K562 (cell line): ENCODE data around the gene HSF5. TPM values are rescaled to one million over a fixed set of nuclear protein-coding genes. Genes with fewer than 3 reads are reported as not detected.

Experiments
- ATAC-seq: fragments of 200-7000 bp; cut with Tn5 transposase; 3 replicates; pipeline ENCODE4 v1.9.1; 2020; ENCODE audit warnings: moderate library complexity
- BruUV-seq: library from RNA; stranded (reverse); fragments of 400-500 nt; replicated peaks from 2 replicates; lab custom pipeline; 2021; lab: Mats Ljungman, UMichigan
- CTCF ChIA-PET: fragments of 300-600 bp; formaldehyde crosslinking; extraction: SDS; loops from one replicate; lab custom pipeline; 2021; ENCODE audit warnings: low intra/inter-chr PET ratio; lab: Yijun Ruan, JAX
- POLR2A ChIA-PET: fragments of 300-600, 350-650 bp; sonication (Branson Sonifier 250); formaldehyde crosslinking; extraction: SDS; loops from one replicate; lab custom pipeline; 2021; ENCODE audit warnings: antibody characterized with exemption, inconsistent platforms; lab: Yijun Ruan, JAX
- DNase-seq, 4 experiments: peaks; one replicate each; pipeline versions ENCODE4 v3.0.0 to v3.0.0-alpha.2; 2011 to 2018; ENCODE audit warnings: low spot score in 3 of 4, mixed read lengths in 3 of 4; ENCODE audit errors: extremely low read depth in 1 of 4
- FAIRE-seq: peaks from 2 replicates; lab custom pipeline; 2011; peaks lifted over from hg19 to GRCh38; lab: Jason Lieb, UNC
- H2AFZ ChIP-seq: 2 replicates; pipeline ENCODE4 v1.6.0; 2011; ENCODE audit warnings: low read depth, low read length, control low read depth, inconsistent platforms
- H3K27ac ChIP-seq: fragments of 200-600 bp; 3 replicates; pipeline ENCODE4 v1.8.0; 2011; ENCODE audit warnings: low read depth, mild to moderate bottlenecking, control low read depth, inconsistent platforms, low read length, moderate library complexity, mixed read lengths; ENCODE audit errors: extremely low read depth
- H3K27me3 ChIP-seq, 2 experiments: fragments of 300-600 bp in 1 of 2; 2 replicates in 1 of 2; 3 replicates in 1 of 2; pipeline versions ENCODE4 v1.6.0 to v1.8.0; 2011; ENCODE audit warnings: inconsistent platforms in 2 of 2, low read length in 2 of 2, mild to moderate bottlenecking in 1 of 2, mixed read lengths in 1 of 2, moderate library complexity in 1 of 2; ENCODE audit not compliant: control insufficient read depth in 2 of 2, insufficient read depth in 2 of 2
- H3K36me3 ChIP-seq: fragments of 300-600 bp; 3 replicates; pipeline ENCODE4 v1.8.0; 2011; ENCODE audit warnings: mild to moderate bottlenecking, low read length, inconsistent platforms; ENCODE audit not compliant: control insufficient read depth, insufficient read depth
- H3K4me1 ChIP-seq, 2 experiments: fragments of 200-600 bp in 1 of 2; replicated peaks in 1 of 2; 2 replicates in 1 of 2; 3 replicates in 1 of 2; pipeline versions ENCODE4 v1.5.1 to v1.8.0; 2011; ENCODE audit warnings: inconsistent platforms in 2 of 2, low read length in 2 of 2, mild to moderate bottlenecking in 1 of 2, mixed read lengths in 1 of 2, moderate library complexity in 1 of 2; ENCODE audit not compliant: control insufficient read depth in 2 of 2, insufficient read depth in 2 of 2
- H3K4me2 ChIP-seq: 2 replicates; pipeline ENCODE4 v1.6.1; 2011; ENCODE audit warnings: low read length, control low read depth, inconsistent platforms, mixed read lengths; ENCODE audit not compliant: insufficient read depth
- H3K4me3 ChIP-seq: fragments of 200-600 bp; sonication (generic), shearing (Covaris generic); 2 replicates; pipeline ENCODE4 v1.5.1; 2016; ENCODE audit warnings: control low read depth, inconsistent platforms
- H3K79me2 ChIP-seq: fragments of 200-600 bp; 3 replicates; pipeline ENCODE4 v1.8.0; 2011; ENCODE audit warnings: low read length, inconsistent platforms; ENCODE audit not compliant: control insufficient read depth, insufficient read depth
- H3K9ac ChIP-seq, 2 experiments: 2 replicates each; pipeline versions ENCODE4 v1.6.0 to v1.6.1; 2011; ENCODE audit warnings: low read depth in 2 of 2, low read length in 2 of 2, control low read depth in 1 of 2, inconsistent platforms in 1 of 2, mild to moderate bottlenecking in 1 of 2, mixed read lengths in 1 of 2; ENCODE audit not compliant: insufficient read depth in 1 of 2
- H3K9me1 ChIP-seq: one replicate; pipeline ENCODE4 v1.6.0; 2011; ENCODE audit warnings: inconsistent platforms, mild to moderate bottlenecking, low read length, moderate library complexity; ENCODE audit not compliant: control insufficient read depth, insufficient read depth
- H3K9me3 ChIP-seq: replicated peaks from 2 replicates; pipeline ENCODE4 v1.5.1; 2011; ENCODE audit warnings: low read depth, low read length, inconsistent platforms; ENCODE audit not compliant: control insufficient read depth, insufficient read depth
- H4K20me1 ChIP-seq: replicated peaks from 2 replicates; pipeline ENCODE4 v1.6.1; 2011; ENCODE audit warnings: low read length, inconsistent platforms, mixed read lengths; ENCODE audit not compliant: control insufficient read depth, insufficient read depth
- CEBPZ ChIP-seq: fragments of 150-350 bp; IDR thresholded peaks from 2 replicates; pipeline ENCODE4 v1.6.1; 2014; ENCODE audit warnings: low read depth, mild to moderate bottlenecking, low read length, borderline replicate concordance
- CTCF ChIP-seq, 3 experiments: IDR thresholded peaks in 2 of 3; conservative IDR thresholded peaks in 1 of 3; 2 replicates each; pipeline ENCODE4 v1.5.1; 2011 to 2012; ENCODE audit warnings: low read length in 3 of 3, mild to moderate bottlenecking in 3 of 3, control low read depth in 2 of 3, improper control_type of control experiment in 1 of 3, inconsistent platforms in 1 of 3, low read depth in 1 of 3, mixed read lengths in 1 of 3, moderate library complexity in 1 of 3; ENCODE audit not compliant: insufficient read depth in 2 of 3
- FOXK2 ChIP-seq, 2 experiments: fragments of 450-650 bp; IDR thresholded peaks in 1 of 2; conservative IDR thresholded peaks in 1 of 2; 2 replicates each; pipeline ENCODE4 v1.6.1; 2016; ENCODE audit warnings: low read depth in 2 of 2, mild to moderate bottlenecking in 1 of 2
- MCM7 ChIP-seq, 2 experiments: fragments of 450-650 bp; IDR thresholded peaks; 2 replicates each; pipeline ENCODE4 v1.6.1; 2016 to 2018
- MIER1 ChIP-seq: fragments of 450-650 bp; IDR thresholded peaks from 2 replicates; pipeline ENCODE4 v1.6.1; 2016; ENCODE audit warnings: antibody characterized with exemption, mild to moderate bottlenecking, low read depth
- NFYB ChIP-seq: IDR thresholded peaks from 2 replicates; pipeline ENCODE4 v1.6.1; 2011; ENCODE audit warnings: mild to moderate bottlenecking, moderate library complexity; ENCODE audit not compliant: insufficient read length; ENCODE audit errors: extremely low read depth
- POLR2A ChIP-seq: fragments of 450-650 bp; conservative IDR thresholded peaks from 2 replicates; pipeline ENCODE4 v1.6.1; 2016
- ZBTB8A ChIP-seq: fragments of 450-650 bp; IDR thresholded peaks from 2 replicates; pipeline ENCODE4 v1.6.1; 2018; ENCODE audit warnings: mild to moderate bottlenecking, moderate library complexity; ENCODE audit not compliant: partially characterized antibody
- ZNF24 ChIP-seq: fragments of 450-650 bp; IDR thresholded peaks from 2 replicates; pipeline ENCODE4 v1.6.1; 2016
- ZNF311 ChIP-seq: fragments of 250-450 bp; sonication (Bioruptor Pico); IDR thresholded peaks from 2 replicates; pipeline ENCODE4 v1.4.0; 2020; ENCODE audit warnings: mild to moderate bottlenecking, moderate library complexity
- WGBS: fragments of 100-300 bp; shearing (Covaris generic); methylation state at CpG from one replicate; pipeline ENCODE4 v1.1.6; 2016; ENCODE audit warnings: low coverage, mixed read lengths; ENCODE audit not compliant: insufficient coverage; ENCODE audit errors: missing lambda C conversion rate; 5-methylcytosine and 5-hydroxymethylcytosine counted together
- in situ Hi-C: fragments of 300-500 bp; cut with MboI; formaldehyde crosslinking; loops from 4 replicates; pipeline ENCODE4 v1.15.0; 2018; ENCODE audit warnings: inconsistent platforms, mixed read lengths
- intact Hi-C: fragments of 100-400 bp; cut with micrococcal nuclease; formaldehyde crosslinking; loops from 2 replicates; pipeline ENCODE4 v1.14.2; 2022
- polyA plus RNA-seq, 8 experiments: library from polyadenylated mRNA; depleted of rRNA in 4 of 8; stranded (reverse) in 5 of 8; unstranded in 3 of 8; fragments of >200 nt; fragmentation: Nextera tagmentation in 2 of 8; fragmentation: Illumina TruSeq in 1 of 8; extraction: Ambion mirVana in 2 of 8; extraction: Trizol in 1 of 8; gene quantifications; 2 replicates each; pipeline versions ENCODE4 v1.2.1 to v1.2.3, GENCODE V29; 2011 to 2014; ENCODE audit warnings: inconsistent platforms in 1 of 8, missing spikeins in 1 of 8
- total RNA-seq, 7 experiments: library from RNA; depleted of rRNA in 6 of 7; stranded (reverse); fragments of >200 nt in 6 of 7; fragmentation: Illumina TruSeq in 2 of 7; extraction: Trizol in 2 of 7; gene quantifications; 2 replicates each; pipeline versions ENCODE4 v1.2.1 to v1.2.3, GENCODE V29; 2011 to 2021; ENCODE audit warnings: low replicate concordance in 1 of 7

The HSF5 gene
- total and polyA plus RNA-seq, 9 of the 15 experiments (the other 6 are each of a cell fraction or from before 2014, with no cell fraction given), result 0.04 TPM; not detected in 8

DNA sequence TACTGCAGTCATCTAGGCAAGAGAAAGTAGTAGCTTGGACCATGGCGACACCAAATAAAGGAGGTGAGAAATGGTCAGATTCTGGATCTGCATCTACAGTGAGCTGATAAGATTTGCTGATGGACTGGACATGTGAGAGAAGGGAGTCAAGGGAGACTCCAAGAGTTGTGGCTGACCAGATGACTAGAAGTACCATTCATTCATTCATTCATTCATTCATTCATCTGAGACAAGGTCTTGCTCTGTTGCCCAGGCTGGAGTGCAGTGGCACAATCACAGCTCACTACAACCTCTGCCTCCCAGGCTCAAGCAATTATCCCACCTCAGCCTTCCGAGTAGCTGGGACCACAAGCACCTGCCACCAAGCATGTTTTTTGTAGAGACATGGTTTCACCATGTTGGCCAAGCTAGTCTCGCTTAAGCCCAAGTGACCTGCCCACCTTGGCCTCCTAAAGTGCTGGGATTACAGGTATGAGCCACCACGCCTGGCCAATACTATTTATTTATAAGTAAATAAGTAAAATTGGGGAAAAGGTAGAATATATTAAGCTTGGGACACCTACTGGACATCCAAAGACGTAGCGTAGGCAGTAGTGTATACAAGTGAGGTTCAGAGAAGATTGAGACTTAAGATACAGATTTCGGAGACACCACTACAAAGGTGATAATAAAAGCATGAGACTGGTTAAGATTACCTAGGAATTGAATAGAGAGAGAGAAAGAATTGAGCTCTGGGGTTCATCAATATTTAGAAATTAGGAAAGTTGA lies 55.2 kb downstream of the HSF5 start:
- BruUV-seq, result no TSS peak
- H3K36me3 ChIP-seq, result no peaks in the 10 kb centered on the region
- ChIA-PET POLR2A (interaction anchor here (1.1 to 1.8 kb wide), 3 partner anchors 100 to 109 kb away, joined by 3 to 10 read pairs (median 5); no protein-coding TSS in a partner anchor), CTCF (no interaction called here)
- FAIRE-seq, result peak; percentile 11
- WGBS, result 43% methylated on average over 7 of the region's 7 CpGs
- H3K79me2 ChIP-seq, result no peaks in the 10 kb centered on the region
- H3K9me1 ChIP-seq, result no peaks in the 10 kb centered on the region
- peak; percentile 36; the same call in 1 of the 3 replicates for ATAC-seq
- H3K4me1 ChIP-seq, result peaks cover 7 to 19% of the 10 kb centered on the region in 2 experiments; a peak in 4 of 5 replicates
- no peak overlapping the region for H3K4me2 ChIP-seq
- H3K9me3 ChIP-seq, result no peaks in the 10 kb centered on the region
- TF ChIP-seq FOXK2 (conservative IDR thresholded peaks at IDR 0.05 in 1 of 2, IDR thresholded peaks at IDR 0.05 in 1 of 2; ENCODE audit: low read depth in 2 of 2) (0 out of 4 replicates have a peak, but pooled peaks of 1 of the 2 experiments have one; percentile 26), MIER1 (no peak), ZBTB8A (no peak), ZNF24 (peak; percentile 96), CTCF (IDR thresholded peaks at IDR 0.05 in 2 of 3, conservative IDR thresholded peaks at IDR 0.05 in 1 of 3; ENCODE audit: insufficient read depth in 2 of 3, low read depth in 1 of 3, low read length in 3 of 3) (peak in 2 of 3 experiments; percentile 10 to 30; a peak in 2 of 6 replicates), POLR2A (no peak), NFYB (no peak), CEBPZ (no peak), MCM7 (IDR thresholded peaks at IDR 0.05) (no peak), ZNF311 (CRISPR knock-in tag) (no peak)
- H3K4me3 ChIP-seq, result no peak overlapping the region
- DNase-seq, result no peak
- peak overlapping the region; percentile 48 for H2AFZ ChIP-seq
- intact Hi-C loops, result no loop called here
- no peak overlapping the region for H3K27ac ChIP-seq
- H3K27me3 ChIP-seq, result no peaks in the 10 kb centered on the region
- H4K20me1 ChIP-seq, result no peaks in the 10 kb centered on the region
- no peak overlapping the region for H3K9ac ChIP-seq
- in situ Hi-C loops, result no loop called here
